ENCODE data around the gene ZNF705A.

DNA sequence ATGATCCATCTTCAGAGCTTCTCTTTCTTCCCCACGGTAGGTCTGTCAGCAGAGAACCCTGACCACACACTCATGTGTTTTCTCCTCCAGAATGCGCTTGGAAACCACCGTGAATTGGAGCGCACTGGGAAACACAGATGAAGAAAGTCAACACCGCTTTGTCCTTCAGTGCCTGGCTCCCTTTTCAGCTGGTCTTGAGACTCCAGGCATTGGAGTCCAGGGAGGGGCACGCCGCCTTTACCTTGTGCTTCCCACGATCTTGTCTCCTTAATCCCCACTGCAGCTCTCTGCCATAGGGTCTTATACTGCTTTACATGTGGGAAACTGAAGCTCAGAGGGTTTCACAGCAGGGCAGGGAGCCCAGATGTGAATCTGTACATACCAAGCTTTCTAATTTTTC is 69.5 kb downstream of the ZNF705A start:
- no peak for TF ChIP-seq POLR2A (IDR thresholded peaks at IDR 0.05)
- TF ChIP-seq, protein P1, sequence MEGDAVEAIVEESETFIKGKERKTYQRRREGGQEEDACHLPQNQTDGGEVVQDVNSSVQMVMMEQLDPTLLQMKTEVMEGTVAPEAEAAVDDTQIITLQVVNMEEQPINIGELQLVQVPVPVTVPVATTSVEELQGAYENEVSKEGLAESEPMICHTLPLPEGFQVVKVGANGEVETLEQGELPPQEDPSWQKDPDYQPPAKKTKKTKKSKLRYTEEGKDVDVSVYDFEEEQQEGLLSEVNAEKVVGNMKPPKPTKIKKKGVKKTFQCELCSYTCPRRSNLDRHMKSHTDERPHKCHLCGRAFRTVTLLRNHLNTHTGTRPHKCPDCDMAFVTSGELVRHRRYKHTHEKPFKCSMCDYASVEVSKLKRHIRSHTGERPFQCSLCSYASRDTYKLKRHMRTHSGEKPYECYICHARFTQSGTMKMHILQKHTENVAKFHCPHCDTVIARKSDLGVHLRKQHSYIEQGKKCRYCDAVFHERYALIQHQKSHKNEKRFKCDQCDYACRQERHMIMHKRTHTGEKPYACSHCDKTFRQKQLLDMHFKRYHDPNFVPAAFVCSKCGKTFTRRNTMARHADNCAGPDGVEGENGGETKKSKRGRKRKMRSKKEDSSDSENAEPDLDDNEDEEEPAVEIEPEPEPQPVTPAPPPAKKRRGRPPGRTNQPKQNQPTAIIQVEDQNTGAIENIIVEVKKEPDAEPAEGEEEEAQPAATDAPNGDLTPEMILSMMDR (IDR thresholded peaks at IDR 0.05 in 4 of 5, conservative IDR thresholded peaks at IDR 0.05 in 1 of 5) = no peak
